Mesothelial cell of epicardium (in vitro differentiated cells): ENCODE measurements around the gene CBFA2T2. TPM values are rescaled to one million over a fixed set of nuclear protein-coding genes. Genes with fewer than 3 reads are reported as not detected.

Experiments
- DNase-seq, 2 experiments: peaks; one replicate each; pipeline ENCODE4 v3.0.0; 2021; ENCODE audit warnings: low spot score in 2 of 2; ENCODE audit not compliant: unreplicated experiment in 2 of 2
- H3K27ac Mint-ChIP-seq: 2 replicates; pipeline ENCODE4 v1.8.0; 2021; ENCODE audit warnings: mixed read lengths
- H3K27me3 Mint-ChIP-seq: 2 replicates; pipeline ENCODE4 v1.8.0; 2021; ENCODE audit warnings: low read depth, mixed read lengths
- H3K36me3 Mint-ChIP-seq: 2 replicates; pipeline ENCODE4 v1.8.0; 2021; ENCODE audit warnings: mixed read lengths
- H3K4me1 Mint-ChIP-seq: 2 replicates; pipeline ENCODE4 v1.8.0; 2021; ENCODE audit warnings: mixed read lengths
- H3K4me3 Mint-ChIP-seq: 2 replicates; pipeline ENCODE4 v1.8.0; 2021; ENCODE audit warnings: mild to moderate bottlenecking, moderate library complexity, mixed read lengths
- H3K9me3 Mint-ChIP-seq: 2 replicates; pipeline ENCODE4 v1.8.0; 2021; ENCODE audit warnings: mixed read lengths
- CTCF ChIP-seq: fragments of 200-600 bp; sonication (generic); IDR thresholded peaks from one replicate; pipeline ENCODE4 v1.5.0; 2021; ENCODE audit warnings: antibody characterized with exemption; ENCODE audit not compliant: unreplicated experiment
- total RNA-seq: library from RNA; stranded (reverse); gene quantifications from 3 replicates; pipeline ENCODE4 v1.2.1, GENCODE V29; 2021

Gene CBFA2T2
- total RNA-seq, 1 donor from 2014 or later: 47.2 TPM

GRCh38 chr20:33684533-33685327 is 194.8 kb downstream of the CBFA2T2 start:
- no peak for DNase-seq
- H3K27ac Mint-ChIP-seq: peak overlapping the region; percentile 89
- no peaks in the 10 kb centered on the region for H3K27me3 Mint-ChIP-seq
- H3K4me3 Mint-ChIP-seq: peak overlapping the region; percentile 67
- H3K9me3 Mint-ChIP-seq: no peaks in the 10 kb centered on the region
- H3K4me1 Mint-ChIP-seq: peaks cover 24% of the 10 kb centered on the region
- no peak for TF ChIP-seq CTCF
- no peaks in the 10 kb centered on the region for H3K36me3 Mint-ChIP-seq

GRCh38 chr20:33685328-33686099 is 195.6 kb downstream of the CBFA2T2 start:
- Mint-ChIP-seq H3K4me1 (peaks cover 29% of the 10 kb centered on the region), H3K27me3 (no peaks in the 10 kb centered on the region), H3K9me3 (no peaks in the 10 kb centered on the region), H3K27ac (peak overlapping the region; percentile 89), H3K36me3 (no peaks in the 10 kb centered on the region), H3K4me3 (peak overlapping the region; percentile 67)
- no peak for DNase-seq
- no peak for TF ChIP-seq CTCF

DNA sequence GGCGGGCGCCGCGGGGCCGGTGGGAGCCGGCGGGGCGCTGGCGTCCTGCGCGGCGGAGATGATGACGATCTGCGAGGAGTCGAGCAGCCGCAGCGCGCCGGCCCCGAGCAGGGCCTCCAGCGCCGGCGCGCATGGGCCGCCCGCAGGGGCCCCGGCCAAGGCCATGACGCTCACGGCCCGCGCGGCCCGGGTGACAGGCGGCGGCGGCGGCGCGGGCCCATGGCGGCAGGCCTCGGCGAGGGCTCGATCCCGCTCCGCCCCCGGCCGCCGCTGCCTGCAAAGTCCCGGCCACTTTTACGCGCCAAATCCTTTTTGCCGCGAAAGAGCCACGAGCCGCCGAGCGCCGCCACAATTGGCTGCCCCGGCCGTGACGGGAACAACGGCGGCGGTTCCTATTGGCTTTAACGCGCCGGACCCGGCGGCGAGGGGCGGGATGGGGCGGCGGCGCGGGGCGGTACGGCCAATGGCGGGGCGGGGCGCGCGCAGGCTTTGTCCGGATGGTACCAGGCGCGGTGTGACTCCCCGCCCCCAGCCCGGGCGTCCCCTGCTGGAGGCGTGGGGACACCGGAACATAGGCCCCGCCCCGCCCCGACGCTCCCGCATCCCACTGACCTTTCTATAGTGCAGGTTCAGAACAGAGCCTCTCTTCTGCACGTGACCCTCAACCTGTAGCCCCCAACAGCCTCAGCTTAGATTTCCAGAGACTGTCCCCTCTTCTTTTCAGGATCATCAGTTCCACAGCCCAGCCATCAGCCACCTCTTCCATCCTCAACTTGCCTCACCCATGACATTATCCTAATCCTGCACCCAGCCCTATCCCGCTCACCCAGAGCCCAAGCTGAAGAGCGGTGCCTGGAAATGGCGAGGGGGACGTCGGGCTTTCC is 196.4 kb downstream of the CBFA2T2 start, which contains the start of gene E2F1:
Gene E2F1 (minus strand): TSS at position 286 of the 884 bp plus-strand sequence. CDS start 121 bp downstream, at position 165.
- Mint-ChIP-seq H3K4me3 (peak within 1 kb of the TSS; percentile 71), H3K36me3 (no peaks in the 10 kb centered on the region), H3K4me1 (peaks cover 29% of the 10 kb centered on the region), H3K27me3 (no peaks in the 10 kb centered on the region), H3K27ac (peak within 1 kb of the TSS; percentile 95), H3K9me3 (no peaks in the 10 kb centered on the region)
- no peak for TF ChIP-seq CTCF
- peak; percentile 97 to 98 for DNase-seq

DNA sequence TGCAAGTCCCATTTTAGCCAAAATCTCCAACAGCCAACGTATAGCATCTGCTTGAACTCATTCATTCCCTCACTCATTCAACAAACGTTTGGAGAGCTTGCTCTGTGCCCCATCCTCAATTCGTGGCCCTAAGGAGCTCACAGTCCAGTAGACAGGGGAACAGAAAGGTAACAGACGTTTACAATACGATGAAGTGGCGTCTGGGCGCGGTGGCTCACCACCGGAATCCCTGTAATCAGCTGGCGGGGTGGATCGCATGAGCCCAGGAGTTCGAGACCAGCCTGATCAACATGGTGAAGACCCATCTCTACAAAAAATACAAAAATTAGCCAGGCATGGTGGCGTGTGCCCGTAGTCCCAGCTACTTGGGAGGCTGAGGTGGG is 197.1 kb downstream of the CBFA2T2 start:
- no peaks in the 10 kb centered on the region for H3K27me3 Mint-ChIP-seq
- H3K9me3 Mint-ChIP-seq: no peaks in the 10 kb centered on the region
- H3K4me3 Mint-ChIP-seq: peak overlapping the region; percentile 71
- peaks cover 29% of the 10 kb centered on the region for H3K4me1 Mint-ChIP-seq
- H3K27ac Mint-ChIP-seq: peak overlapping the region; percentile 95
- no peaks in the 10 kb centered on the region for H3K36me3 Mint-ChIP-seq
- no peak for TF ChIP-seq CTCF
- no peak for DNase-seq

DNA sequence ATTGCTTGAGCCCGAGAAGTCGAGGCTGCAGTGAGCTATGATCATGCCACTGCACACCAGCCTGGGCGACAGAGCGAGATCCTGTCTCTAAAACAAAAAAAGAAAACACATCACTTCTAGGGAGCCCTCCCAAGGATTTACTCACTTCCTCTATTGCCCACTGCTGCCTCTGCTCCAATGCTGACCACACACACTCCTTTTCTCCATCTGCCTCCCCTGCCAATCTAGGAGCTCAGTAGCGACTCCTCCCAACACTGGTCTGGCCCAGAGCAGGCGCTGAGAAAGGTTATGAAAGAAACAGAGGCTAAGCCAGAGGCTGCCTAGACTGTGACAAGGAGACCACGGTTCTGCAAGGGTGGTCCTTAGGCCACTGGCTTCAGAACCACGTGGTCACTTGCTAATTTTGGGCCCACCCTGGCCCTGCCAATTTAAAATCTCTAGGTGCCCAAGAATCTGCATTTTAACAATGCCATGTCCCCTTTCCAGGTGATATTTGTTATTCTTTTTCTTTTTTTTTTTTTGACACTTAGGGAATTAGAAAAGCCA is 197.5 kb downstream of the CBFA2T2 start:
- H3K9me3 Mint-ChIP-seq: no peaks in the 10 kb centered on the region
- no peaks in the 10 kb centered on the region for H3K27me3 Mint-ChIP-seq
- H3K4me3 Mint-ChIP-seq: no peak overlapping the region
- H3K4me1 Mint-ChIP-seq: peaks cover 29% of the 10 kb centered on the region
- TF ChIP-seq CTCF: no peak
- H3K27ac Mint-ChIP-seq: peak overlapping the region; percentile 95
- DNase-seq: no peak
- H3K36me3 Mint-ChIP-seq: no peaks in the 10 kb centered on the region
